HG03066 (cell line): ENCODE measurements around the gene TIMP1.
"Not testable (repeated sequence)": the region's sequence is repeated elsewhere in the genome, so short reads cannot be mapped to it uniquely, and the experiment has no call there.

ENCODE experiments used
- ATAC-seq: cut with Tn5 transposase; IDR thresholded peaks from one replicate; pipeline ENCODE4 v1.9.1; 2021; ENCODE audit warnings: low read depth; ENCODE audit not compliant: unreplicated experiment

Gene TIMP1

DNA sequence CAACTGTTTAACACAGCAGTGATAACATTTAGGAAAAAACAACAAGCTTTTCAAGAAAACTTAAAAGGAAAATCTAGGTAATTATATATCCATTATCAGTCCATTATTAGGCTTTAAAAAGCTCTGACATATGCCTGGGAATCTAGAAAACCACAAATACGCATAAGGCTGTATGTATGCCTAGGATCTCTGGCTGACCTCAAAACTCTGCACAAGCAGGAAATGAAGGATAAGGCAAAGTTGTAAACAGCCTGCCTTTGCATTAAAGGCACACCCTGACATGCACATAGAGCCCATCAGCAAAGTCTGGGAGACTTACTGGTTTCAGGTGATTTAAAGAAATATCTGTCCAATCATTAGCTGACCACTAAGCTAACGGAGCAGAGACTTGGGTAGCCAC is 14.0 kb downstream of the TIMP1 start:
- ATAC-seq = no peak

DNA sequence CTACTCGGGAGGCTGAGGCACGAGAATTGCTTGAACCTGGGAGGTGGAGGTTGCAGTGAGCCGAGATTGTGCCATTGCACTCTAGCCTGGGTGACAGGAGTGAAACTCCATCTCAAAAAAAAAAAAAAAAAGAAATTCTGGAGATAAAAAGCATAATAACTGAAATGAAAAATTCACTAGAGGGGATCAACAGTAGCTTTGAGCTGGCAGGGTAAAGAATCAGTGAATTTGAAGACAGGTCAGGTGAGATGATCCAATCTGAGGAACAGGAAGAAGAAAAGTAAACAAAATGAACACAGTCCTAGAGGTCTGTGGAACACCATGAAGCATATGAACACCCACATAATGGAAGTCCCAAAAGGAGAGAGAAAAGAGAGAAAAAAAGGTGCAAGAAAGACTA is 15.0 kb downstream of the TIMP1 start:
- no peak for ATAC-seq

DNA sequence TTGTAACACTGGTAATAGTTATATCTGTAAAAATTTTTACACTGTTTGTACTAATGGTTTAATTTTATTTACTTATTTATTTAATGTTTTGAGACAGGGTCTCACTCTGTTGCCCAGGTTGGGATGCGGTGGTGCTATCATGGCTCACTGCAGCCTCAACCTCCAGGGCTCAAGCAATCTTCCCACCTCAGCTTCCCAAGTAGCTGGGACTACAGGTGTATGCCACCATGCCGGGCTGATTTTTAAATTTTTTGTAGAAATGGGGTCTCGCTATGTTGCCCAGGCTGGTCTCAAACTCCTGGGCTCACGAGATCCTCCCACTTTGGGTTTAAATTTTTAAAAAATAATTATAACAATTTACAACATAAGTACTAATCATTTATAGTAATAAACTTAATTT is 20.9 kb downstream of the TIMP1 start:
- ATAC-seq = not testable (repeated sequence)

DNA sequence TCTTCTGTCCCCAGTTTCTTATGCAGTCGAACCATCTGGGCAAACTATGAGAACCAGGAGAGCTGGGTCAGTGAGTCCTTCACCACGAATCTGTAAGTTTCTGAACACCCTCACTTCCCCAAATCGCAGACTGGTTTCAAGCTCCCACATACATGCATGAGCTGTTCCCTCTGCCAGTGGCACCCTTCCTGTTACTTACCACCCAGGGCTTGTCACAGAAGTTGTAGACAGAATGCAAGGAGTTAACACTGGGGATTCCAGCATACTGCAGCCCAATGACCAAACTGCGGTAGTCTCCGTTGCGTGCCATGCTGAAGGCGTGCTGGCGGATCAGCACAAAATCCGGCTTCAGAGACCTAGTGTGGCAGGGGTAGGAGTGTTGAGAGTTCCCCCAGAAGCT is 22.8 kb downstream of the TIMP1 start:
- ATAC-seq = no peak

DNA sequence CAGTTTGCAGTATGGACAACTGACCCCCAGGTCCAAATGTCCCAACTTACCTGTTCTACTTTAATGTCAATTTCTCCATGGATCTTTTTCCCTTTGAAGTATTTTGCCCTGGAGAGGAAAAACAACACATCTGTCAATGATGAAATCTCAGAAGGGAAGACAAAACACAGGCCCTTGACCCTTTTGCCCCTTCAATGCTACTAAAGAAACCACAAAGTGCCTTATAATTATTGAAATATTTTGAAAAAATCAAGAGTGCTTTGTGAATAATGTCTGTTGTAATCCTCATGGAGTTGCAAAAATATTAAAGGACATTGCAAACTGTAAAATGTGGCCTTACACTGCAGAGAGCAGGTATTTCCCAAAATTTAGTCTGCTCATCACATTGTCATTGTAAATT is 24.9 kb downstream of the TIMP1 start:
- no peak for ATAC-seq

DNA sequence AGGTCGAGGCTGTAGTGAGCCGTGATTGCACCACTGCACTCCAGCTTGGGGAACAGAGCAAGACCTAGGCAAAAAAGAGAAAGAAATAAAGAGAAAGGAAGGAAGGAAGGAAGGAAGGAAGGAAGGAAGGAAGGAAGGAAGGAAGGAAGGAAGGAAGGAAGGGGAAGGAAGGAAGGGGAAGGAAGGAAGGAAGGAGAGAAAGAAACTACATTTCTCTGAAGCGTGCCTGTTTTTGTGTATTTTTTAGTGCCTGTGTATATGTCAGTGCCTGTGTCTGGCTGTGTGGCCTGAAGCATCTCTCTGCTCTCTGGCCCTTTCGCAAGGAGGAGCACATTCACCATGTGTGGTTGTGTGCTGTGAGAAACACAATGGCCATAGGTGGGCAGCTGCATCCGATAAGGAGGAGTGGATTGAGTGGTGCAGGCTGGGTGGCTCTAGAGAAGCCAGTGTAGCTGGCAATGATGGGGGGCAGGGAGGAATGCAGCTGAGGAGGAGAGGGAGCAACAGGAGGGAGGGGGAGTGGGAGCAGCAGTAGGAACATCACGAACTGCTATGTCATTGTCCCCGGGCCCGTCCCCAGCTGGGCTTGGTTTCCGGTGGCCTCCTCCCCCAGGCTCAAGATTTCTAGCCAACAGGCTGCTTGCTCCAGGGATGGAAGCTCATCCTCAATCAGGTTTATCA is 26.0 kb downstream of the TIMP1 start:
- no peak for ATAC-seq

DNA sequence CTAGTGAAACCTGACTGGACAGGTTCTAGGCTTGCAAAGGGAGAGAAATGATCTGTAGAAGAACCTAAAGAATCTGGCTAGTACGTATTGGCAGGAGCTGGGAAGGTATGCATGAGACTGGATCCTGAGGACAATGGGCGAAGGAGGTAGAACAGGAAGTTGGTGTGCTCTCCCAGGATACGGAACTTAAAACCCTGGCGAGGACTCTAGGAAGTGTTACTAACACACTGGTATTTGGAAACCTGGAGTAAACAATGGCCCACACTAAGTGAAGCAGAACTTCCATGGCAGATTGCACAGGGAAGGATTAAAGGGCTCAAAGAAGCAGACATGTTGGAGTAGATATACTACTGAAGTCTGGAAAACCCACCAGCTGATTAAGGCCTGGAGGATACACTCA is 28.3 kb downstream of the TIMP1 start:
- ATAC-seq = no peak

DNA sequence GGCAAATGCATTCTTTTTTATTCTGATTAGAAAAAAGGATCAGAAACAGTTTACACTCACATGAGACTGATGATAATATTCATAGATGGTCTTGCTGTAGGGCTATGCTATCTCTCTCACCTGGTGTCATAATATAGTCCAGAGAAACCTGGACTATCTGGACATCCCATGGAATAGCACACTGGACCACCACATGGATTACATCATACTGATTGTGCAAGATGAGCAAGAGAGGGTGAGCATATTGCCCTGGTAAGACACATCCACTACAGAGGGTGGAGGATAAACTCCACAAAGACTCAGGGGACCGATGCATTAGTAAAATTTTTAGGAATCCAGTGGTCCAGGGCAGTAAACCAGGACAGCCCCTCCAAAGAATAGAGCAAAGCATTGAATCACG is 29.3 kb downstream of the TIMP1 start:
- no peak for ATAC-seq

DNA sequence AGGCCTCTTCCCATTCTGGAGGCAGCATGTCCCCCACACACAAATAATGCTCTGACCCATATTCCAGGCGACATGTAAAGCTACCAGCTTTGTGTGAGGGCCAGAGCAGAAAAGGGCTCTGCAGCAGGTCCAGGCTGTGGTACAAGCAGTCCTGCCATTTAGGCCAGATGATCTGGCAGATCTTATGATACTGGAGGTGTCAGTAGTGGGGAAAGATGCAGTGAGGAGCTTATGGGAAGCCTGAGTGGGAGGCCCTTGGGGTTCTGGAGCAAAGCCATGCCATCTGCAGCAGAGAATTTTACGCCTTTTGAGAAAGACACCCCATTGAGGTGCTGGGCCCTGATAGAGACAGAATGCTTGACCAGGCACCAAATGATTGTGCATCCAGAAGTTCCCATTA is 29.7 kb downstream of the TIMP1 start:
- no peak for ATAC-seq

DNA sequence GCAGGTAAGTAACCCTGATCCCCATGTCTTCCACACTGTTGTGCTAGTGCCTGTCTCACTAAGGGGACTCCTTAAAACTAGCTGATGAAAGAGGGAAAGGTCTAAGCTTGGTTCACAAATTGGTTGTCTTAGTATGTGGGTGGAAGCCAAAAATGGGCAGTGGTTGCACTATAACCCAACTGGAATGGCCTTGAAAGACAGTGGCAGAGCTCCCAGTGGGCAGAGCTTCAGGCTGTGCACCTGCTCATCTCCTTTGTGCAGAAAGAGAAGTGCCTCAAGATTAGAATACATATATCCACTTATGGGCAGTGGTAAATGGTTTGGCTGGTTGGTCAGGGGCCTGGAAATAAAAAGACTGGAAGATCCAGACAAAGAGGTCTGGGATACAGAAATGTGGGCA is 30.2 kb downstream of the TIMP1 start:
- ATAC-seq = no peak

DNA sequence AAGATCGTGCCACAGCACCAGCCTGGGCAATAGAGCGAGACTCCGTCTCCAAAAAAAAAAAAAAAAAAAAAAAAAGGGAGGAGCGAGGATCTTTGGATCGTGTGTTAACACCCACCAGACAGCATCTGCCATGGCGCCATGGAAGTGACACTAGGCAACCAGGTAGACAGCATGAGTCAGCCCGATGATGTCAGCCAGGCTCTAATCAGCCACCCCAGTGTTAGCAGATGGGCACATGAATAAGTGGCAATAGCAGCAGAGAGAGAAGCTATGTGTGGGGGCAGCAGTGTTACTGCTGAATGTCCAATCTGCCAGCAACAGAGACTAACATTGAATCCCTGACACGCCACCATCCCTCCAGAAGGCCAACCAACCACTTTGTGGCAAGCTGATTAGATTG is 30.8 kb downstream of the TIMP1 start:
- no peak for ATAC-seq

DNA sequence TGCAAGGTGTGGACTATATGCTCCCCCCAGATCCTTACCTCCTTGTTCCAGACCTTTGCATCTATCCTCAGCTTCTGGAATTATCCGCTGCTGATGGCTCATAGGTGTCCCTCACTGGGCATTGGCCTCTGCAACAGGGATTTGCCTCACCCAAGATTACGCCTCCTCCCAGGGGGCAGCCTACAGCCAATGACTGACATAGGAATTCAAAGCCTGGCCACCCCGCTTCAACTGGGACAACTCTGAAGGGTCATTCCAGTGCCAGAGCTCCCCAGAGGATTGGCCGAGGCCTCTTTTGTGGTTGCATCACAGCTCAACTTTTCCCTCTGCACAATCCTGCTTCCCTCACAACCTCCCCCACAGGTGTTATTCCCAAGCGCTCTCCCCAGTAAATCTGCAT is 32.4 kb downstream of the TIMP1 start:
- ATAC-seq = no peak

DNA sequence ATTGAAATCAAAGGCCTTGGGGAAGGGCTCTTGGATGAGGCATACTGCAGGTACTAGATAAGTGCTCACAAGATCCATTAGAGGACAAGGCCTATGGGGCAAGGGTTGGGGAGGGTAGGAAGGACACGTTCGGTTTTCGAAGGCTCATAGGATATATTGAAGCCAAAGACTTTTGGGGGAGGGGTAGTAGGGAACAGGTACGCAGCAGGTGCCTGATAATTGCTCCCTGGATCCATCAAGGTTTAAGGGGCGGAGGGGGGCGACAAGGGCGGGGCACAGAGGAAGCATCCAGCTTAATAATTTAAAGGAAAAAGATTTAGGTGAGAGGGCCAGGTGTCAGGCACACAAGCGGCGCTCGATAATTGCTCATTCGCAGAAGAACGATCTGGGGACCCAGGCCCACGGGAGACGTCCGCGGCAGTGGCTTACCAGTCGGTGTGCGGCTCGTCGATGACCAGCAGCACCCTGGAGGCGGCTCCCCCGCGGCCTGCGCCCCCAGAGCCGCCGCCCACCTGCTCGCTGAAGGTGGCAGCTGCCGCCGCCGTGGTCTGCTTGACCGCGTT is 36.8 kb downstream of the TIMP1 start:
- no peak for ATAC-seq

DNA sequence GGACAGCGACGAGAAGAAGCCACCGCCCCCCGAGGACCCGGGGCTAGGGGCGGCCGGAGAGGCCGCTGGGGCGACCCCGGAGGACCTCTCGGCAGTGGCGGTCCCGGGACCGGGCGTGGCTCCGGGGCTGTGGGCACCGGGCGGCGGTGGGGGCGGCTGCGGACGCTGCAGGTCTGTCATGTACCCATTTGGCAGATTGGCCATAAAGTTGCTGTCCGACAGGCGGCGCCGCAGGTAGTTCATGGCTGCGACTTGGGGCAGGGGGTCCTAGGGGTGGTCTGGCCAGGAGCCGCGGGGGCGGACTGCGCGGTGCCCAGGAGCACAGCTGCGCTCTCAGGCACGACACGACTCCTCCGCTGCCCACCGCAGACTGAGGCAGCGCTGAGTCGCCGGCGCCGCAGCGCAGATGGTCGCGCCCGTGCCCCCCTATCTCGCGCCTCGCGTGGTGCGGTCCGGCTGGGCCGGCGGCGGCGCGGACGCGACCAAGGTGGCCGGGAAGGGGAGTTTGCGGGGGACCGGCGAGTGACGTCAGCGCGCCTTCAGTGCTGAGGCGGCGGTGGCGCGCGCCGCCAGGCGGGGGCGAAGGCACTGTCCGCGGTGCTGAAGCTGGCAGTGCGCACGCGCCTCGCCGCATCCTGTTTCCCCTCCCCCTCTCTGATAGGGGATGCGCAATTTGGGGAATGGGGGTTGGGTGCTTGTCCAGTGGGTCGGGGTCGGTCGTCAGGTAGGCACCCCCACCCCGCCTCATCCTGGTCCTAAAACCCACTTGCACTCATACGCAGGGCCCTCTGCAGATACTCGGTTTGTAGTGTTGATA is 37.5 kb downstream of the TIMP1 start, which contains the start of gene SYN1:
TSS of gene SYN1 (minus strand) at position 372 of the 817 bp plus-strand sequence. CDS start at position 243, 129 bp downstream.
- no peak for ATAC-seq

DNA sequence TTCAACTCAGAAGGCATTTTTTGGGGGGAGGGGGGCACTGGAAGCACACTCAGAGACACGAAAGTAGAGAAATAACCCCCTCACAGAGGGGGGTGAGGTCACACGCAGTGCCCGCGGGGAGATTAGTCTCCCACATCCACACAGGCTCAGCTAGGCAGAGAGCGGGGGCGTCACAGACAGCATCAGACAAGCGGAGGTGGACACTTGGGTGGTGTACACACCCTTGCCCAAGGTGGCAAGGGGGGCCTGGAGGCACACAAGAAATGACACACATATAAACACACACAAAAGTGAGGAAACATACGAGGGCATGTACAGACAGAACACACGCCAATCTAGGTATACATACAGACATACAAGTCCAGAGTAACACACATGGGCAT is 38.1 kb downstream of the TIMP1 start:
- no peak for ATAC-seq

DNA sequence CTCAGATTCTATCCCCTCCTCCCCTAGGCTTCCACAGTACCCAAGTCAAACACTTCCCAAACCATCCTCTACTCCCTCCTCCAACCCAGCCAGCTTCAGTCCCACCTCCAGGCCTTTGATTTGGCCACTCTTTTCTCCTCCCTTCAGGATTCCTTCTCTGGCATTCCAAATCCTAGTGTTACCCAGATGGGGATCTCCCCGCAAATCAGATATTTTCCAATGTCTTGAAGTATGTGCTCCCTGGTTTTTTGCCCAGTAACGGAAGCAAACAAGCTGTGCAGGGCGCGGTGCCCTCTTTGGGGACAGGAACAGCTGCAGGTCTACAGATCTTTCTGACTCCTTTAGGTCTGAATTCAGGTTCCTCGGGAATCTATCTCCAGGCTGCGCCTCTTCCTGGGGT is 39.6 kb downstream of the TIMP1 start:
- no peak for ATAC-seq

DNA sequence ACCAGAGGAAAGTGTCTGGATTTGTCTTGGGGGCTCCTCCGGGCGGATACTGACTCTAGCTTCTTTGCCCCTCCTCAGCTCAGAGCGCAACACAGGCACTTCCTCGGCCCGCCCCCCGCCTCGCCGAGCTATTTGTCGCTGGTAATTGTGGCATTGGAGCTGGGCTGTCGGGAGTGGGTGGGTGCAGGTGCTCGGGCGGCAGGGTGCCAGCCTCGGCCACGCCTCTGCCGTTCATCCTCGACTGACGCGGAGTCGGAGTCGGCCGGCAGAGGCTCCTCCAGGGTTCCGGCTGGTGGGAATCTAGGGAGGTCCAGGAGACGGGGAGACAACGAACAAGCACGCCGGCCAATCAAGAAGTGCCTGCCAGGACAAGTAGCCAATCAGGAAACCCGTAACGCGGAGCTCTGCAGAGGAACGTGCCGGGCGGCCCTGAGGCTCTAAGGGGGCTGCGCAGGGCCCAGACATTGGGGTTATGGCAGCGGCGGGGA is 41.3 kb downstream of the TIMP1 start:
- no peak for ATAC-seq

DNA sequence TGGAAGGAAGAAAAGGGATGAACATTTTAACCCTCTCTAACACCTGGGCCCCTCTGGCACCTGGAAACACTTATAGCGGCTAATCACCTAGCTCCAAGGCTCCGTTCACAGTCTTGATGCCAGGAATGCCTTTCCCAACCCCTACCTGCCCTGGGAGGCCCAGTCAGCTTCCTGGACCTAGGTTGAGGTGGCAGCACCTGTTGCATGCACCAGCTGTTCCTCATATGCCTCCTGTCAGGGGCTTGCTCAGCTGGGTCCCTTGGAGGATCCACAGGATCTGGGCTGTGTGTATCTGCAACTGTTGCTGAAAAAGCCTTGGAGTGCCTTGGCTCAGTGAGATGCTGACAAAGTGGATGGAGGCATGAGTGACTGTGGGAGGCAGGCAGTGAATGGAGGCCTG is 43.1 kb downstream of the TIMP1 start:
- ATAC-seq = no peak

DNA sequence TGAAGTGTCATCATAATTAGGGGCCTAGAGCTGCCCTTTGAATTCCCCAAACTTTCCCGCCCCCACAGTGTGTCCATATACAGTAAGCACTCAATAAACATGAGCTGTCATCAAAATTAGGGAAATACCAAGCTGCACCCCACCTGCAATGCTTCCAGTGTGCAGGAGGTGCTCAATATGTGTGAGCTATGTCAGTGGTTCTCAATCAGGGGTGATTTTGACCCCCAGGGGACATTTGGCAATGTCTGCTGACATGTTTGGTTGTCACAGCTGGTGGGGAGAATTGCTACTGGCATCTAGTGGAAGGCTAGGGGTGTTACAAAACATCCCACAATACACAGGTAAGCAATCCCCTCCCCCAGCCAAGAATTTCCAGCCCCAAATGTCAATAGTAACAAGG is 46.7 kb downstream of the TIMP1 start:
- ATAC-seq = no peak

DNA sequence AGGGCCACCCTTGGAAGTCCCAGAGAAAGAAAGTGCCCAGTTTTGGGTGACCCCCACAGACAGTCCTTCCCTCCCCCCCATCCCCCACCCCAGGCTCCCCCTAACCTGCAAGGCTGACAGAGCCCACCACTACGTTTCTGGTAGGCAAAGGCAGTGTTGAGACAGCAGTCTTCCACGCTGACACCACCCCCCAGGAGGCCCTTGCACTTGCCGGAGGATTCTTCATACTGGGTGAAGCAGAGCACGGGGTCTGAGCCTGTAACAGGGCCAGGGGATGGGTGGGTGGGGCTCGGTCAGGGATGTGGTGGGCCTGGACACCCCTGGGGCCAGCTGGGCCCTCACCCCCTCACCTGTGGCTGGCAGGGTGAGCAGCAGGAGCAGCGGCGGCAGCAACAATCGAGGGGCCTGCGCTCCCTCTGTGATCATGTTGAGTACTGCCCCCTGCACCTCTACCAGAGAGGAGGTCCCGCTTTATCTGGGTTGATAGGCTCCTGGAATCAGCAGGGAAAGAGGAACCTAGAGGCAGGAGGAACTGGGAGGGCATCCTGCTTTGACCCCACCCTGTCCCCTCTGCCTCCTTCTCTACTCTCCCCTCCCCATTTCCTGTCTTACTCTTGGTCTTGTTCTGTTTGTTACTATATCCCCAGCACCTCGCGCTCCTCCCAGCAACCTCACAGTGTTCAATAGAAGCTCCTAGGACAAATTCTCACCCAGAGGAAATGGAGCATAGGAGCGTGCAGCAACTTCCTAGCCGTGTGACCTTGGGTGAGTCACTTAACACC is 47.4 kb downstream of the TIMP1 start, which contains the start of gene CFP:
TSS of gene CFP (minus strand) at position 512 of the 782 bp plus-strand sequence. CDS start at position 426, 86 bp downstream.
- no peak for ATAC-seq

DNA sequence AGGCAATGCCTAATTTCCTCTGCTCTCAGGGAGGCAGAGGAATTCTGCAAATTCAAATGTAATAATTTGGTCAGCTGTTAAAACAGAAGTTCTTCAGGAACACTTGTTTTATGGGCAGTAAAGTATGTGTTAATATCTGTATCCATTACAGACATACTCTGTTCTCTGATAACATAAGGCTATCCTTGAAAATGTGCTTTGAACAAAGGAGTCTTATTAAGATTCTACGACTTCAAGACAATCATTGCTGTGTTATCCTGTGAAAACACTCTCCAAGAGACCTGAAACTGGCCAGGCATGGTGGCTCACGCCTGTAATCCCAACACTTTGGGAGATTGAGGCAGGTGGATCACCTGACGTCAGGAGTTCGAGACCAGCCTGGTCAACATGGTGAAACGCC is 49.4 kb downstream of the TIMP1 start:
- no peak for ATAC-seq
